HG02798 (cell line): ENCODE data around the gene SEC61B.

Experiments
- ATAC-seq: cut with Tn5 transposase; IDR thresholded peaks from one replicate; pipeline ENCODE4 v1.9.1; 2021; ENCODE audit warnings: mild to moderate bottlenecking; ENCODE audit not compliant: unreplicated experiment, poor library complexity

SEC61B gene

GRCh38 chr9:99221621-99222415 is at the start of gene SEC61B, which contains the start of gene ALG2:
TSS of gene SEC61B (plus strand) at chr9:99222282. CDS start at chr9:99222364, 82 bp downstream.
TSS of gene ALG2 (minus strand) at chr9:99221942. CDS start at chr9:99221894, 48 bp downstream.
- ATAC-seq = peak; percentile 92

- no peak for ATAC-seq
Observed at GRCh38 chr9:99173570-99174504, 48.2 kb upstream of the SEC61B start.

- ATAC-seq = no peak
Observed at GRCh38 chr9:99176527-99177013, 45.5 kb upstream of the SEC61B start.

- no peak for ATAC-seq
Observed at GRCh38 chr9:99177576-99178366, 44.3 kb upstream of the SEC61B start.

- ATAC-seq = no peak
Observed at GRCh38 chr9:99178912-99179872, 42.9 kb upstream of the SEC61B start.

- ATAC-seq = peak; percentile 55
Observed at GRCh38 chr9:99180199-99180598, 41.9 kb upstream of the SEC61B start.

GRCh38 chr9:99180662-99181061 is 41.4 kb upstream of the SEC61B start:
- no peak for ATAC-seq

- ATAC-seq = no peak
Observed at GRCh38 chr9:99181206-99181605, 40.9 kb upstream of the SEC61B start.

- ATAC-seq = peak; percentile 72
Observed at GRCh38 chr9:99181621-99182020, 40.5 kb upstream of the SEC61B start.

GRCh38 chr9:99182356-99182755 is 39.7 kb upstream of the SEC61B start:
- no peak for ATAC-seq

- no peak for ATAC-seq
Observed at GRCh38 chr9:99183616-99184015, 38.5 kb upstream of the SEC61B start.

- ATAC-seq = no peak
Observed at GRCh38 chr9:99184110-99184474, 38.0 kb upstream of the SEC61B start.

- peak; percentile 44 for ATAC-seq
Observed at GRCh38 chr9:99184475-99185347, 37.4 kb upstream of the SEC61B start.

- ATAC-seq = no peak
Observed at GRCh38 chr9:99185348-99185632, 36.8 kb upstream of the SEC61B start.

GRCh38 chr9:99185934-99186333 is 36.1 kb upstream of the SEC61B start:
- no peak for ATAC-seq

- ATAC-seq = no peak
Observed at GRCh38 chr9:99187311-99187710, 34.8 kb upstream of the SEC61B start.

GRCh38 chr9:99189186-99189585 is 32.9 kb upstream of the SEC61B start:
- ATAC-seq = no peak

GRCh38 chr9:99189887-99190596 is 32.0 kb upstream of the SEC61B start:
- no peak for ATAC-seq
